Activated naive CD4-positive, alpha-beta T cell treated with anti-CD3 and anti-CD28 coated beads, Interleukin-2, amount 10 ng/mL, durations not matched to agents 7 days and 5 days (primary cell): ENCODE measurements around the gene ADGRB2.

Experiments
- CTCF ChIA-PET: fragments of 350-600 bp; sonication (Branson Sonifier 250); formaldehyde crosslinking; loops from one replicate; lab custom pipeline; 2021; ENCODE audit warnings: antibody characterized with exemption; lab: Charles Lee
- DNase-seq: peaks from one replicate; pipeline ENCODE4 v3.0.0-alpha.2; 2020
- H3K27ac Mint-ChIP-seq: one replicate; pipeline ENCODE4 v1.8.0; 2021; ENCODE audit warnings: mild to moderate bottlenecking, moderate library complexity, mixed read lengths
- H3K27me3 Mint-ChIP-seq: one replicate; pipeline ENCODE4 v1.8.0; 2021; ENCODE audit warnings: mild to moderate bottlenecking, mixed read lengths
- H3K36me3 Mint-ChIP-seq: one replicate; pipeline ENCODE4 v1.8.0; 2021; ENCODE audit warnings: mixed read lengths
- H3K4me1 Mint-ChIP-seq: one replicate; pipeline ENCODE4 v1.8.0; 2021; ENCODE audit warnings: mixed read lengths
- H3K4me3 Mint-ChIP-seq: one replicate; pipeline ENCODE4 v1.8.0; 2021; ENCODE audit warnings: mild to moderate bottlenecking, moderate library complexity, mixed read lengths
- H3K9me3 Mint-ChIP-seq: one replicate; pipeline ENCODE4 v1.8.0; 2021; ENCODE audit warnings: mixed read lengths

Gene ADGRB2

GRCh38 chr1:31791131-31791858 is 27.2 kb upstream of the ADGRB2 start:
- H3K9me3 Mint-ChIP-seq, result no peaks in the 10 kb centered on the region
- no peak overlapping the region for H3K27ac Mint-ChIP-seq
- no peak for DNase-seq
- no peak overlapping the region for H3K4me3 Mint-ChIP-seq
- H3K36me3 Mint-ChIP-seq, result no peaks in the 10 kb centered on the region
- peaks cover 56% of the 10 kb centered on the region for H3K27me3 Mint-ChIP-seq
- H3K4me1 Mint-ChIP-seq, result peaks cover 13% of the 10 kb centered on the region
- CTCF ChIA-PET, result interaction anchor here (1.0 to 4.6 kb wide), 6 partner anchors 23 to 173 kb away, joined by 3 to 48 read pairs (median 4); no protein-coding TSS in a partner anchor

- Mint-ChIP-seq H3K4me3 (no peak overlapping the region), H3K4me1 (peaks cover 13% of the 10 kb centered on the region), H3K27ac (no peak overlapping the region), H3K36me3 (no peaks in the 10 kb centered on the region), H3K9me3 (no peaks in the 10 kb centered on the region), H3K27me3 (peaks cover 50% of the 10 kb centered on the region)
- CTCF ChIA-PET, result interaction anchor here (1.1 to 4.6 kb wide), 7 partner anchors 23 to 226 kb away, joined by 3 to 48 read pairs (median 6); no protein-coding TSS in a partner anchor
- DNase-seq, result no peak
These were observed 26.5 kb upstream of the ADGRB2 start for GRCh38 chr1:31790641-31791091.

GRCh38 chr1:31790140-31790539 is 26.0 kb upstream of the ADGRB2 start:
- Mint-ChIP-seq H3K4me3 (peak overlapping the region; percentile 35), H3K27ac (no peak overlapping the region)

DNA sequence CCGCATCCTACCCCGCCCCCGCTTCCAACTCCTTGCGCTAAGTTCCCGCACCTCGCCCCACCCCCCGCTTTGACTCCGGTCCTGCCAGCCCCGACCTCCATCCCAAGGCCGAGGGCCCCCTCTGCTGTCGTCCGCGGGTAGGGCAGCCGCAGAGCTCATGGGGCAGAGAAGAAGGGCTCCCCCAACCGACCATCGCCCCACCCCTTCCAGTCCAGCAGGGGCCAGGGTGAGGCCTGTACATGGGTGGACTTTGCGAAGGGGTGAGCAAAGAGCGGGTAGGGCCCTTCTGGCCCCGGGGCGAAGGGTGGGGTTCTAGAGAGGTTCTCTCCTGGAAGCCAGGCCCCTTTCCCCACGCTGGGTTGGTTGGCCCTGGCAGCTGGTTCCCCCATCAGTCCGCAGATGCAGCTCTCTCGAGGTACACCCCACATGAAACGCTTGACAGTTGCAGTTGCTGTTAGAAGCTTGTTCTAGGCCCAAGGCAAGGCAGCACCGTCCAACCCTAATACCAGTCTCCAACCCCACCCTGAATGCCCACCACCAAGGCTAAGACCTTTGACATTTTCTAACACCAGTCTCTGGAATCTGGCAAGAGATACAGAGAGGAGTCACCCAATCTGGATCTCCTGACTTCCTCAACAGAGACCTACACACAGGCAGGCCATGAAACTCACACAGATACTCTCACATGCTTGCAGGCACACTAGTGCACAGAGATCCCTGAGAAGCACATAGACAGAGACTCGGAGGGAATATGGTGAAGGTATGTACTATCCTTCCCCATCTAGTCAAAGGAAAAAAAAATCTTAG is 25.3 kb upstream of the ADGRB2 start:
- peak overlapping the region; percentile 83 for H3K4me3 Mint-ChIP-seq
- peaks cover 49% of the 10 kb centered on the region for H3K27me3 Mint-ChIP-seq
- H3K4me1 Mint-ChIP-seq, result peaks cover 13% of the 10 kb centered on the region
- no peak overlapping the region for H3K27ac Mint-ChIP-seq
- H3K36me3 Mint-ChIP-seq, result no peaks in the 10 kb centered on the region
- DNase-seq, result peak; percentile 98
- CTCF ChIA-PET, result interaction anchor here (0.6 to 4.6 kb wide), 36 partner anchors 9 to 616 kb away, joined by 3 to 48 read pairs (median 4); partner anchors contain the start of genes ADGRB2 and COL16A1
- no peaks in the 10 kb centered on the region for H3K9me3 Mint-ChIP-seq

More at GRCh38 chr1:31790140-31790539, 26.0 kb upstream of the ADGRB2 start:
- no peak for DNase-seq
- no peaks in the 10 kb centered on the region for H3K36me3 Mint-ChIP-seq
- H3K27me3 Mint-ChIP-seq, result peaks cover 45% of the 10 kb centered on the region
- CTCF ChIA-PET, result interaction anchor here (0.6 to 4.6 kb wide), 13 partner anchors 13 to 615 kb away, joined by 3 to 48 read pairs (median 6); no protein-coding TSS in a partner anchor
- H3K4me1 Mint-ChIP-seq, result peaks cover 13% of the 10 kb centered on the region
- H3K9me3 Mint-ChIP-seq, result no peaks in the 10 kb centered on the region

GRCh38 chr1:31788825-31789256 is 24.7 kb upstream of the ADGRB2 start:
- H3K4me1 Mint-ChIP-seq, result peaks cover 13% of the 10 kb centered on the region
- H3K27me3 Mint-ChIP-seq, result peaks cover 52% of the 10 kb centered on the region
- no peaks in the 10 kb centered on the region for H3K9me3 Mint-ChIP-seq
- no peaks in the 10 kb centered on the region for H3K36me3 Mint-ChIP-seq
- peak overlapping the region; percentile 83 for H3K4me3 Mint-ChIP-seq
- CTCF ChIA-PET, result interaction anchor here (0.5 to 4.6 kb wide), 37 partner anchors 9 to 274 kb away, joined by 3 to 48 read pairs (median 4); partner anchors contain the start of genes ADGRB2 and COL16A1
- no peak for DNase-seq
- H3K27ac Mint-ChIP-seq, result peak overlapping the region; percentile 75

GRCh38 chr1:31788138-31788824 is 24.1 kb upstream of the ADGRB2 start:
- peaks cover 13% of the 10 kb centered on the region for H3K4me1 Mint-ChIP-seq
- CTCF ChIA-PET, result interaction anchor here (0.5 to 4.6 kb wide), 31 partner anchors 10 to 239 kb away, joined by 3 to 48 read pairs (median 5); partner anchors contain the start of gene COL16A1
- peak; percentile 95 for DNase-seq
- H3K9me3 Mint-ChIP-seq, result no peaks in the 10 kb centered on the region
- peak overlapping the region; percentile 83 for H3K4me3 Mint-ChIP-seq
- H3K27ac Mint-ChIP-seq, result peak overlapping the region; percentile 75
- H3K27me3 Mint-ChIP-seq, result peaks cover 51% of the 10 kb centered on the region
- H3K36me3 Mint-ChIP-seq, result no peaks in the 10 kb centered on the region

- Mint-ChIP-seq H3K27me3 (peaks cover 50% of the 10 kb centered on the region), H3K36me3 (no peaks in the 10 kb centered on the region), H3K9me3 (no peaks in the 10 kb centered on the region), H3K4me3 (peak overlapping the region; percentile 83), H3K4me1 (peaks cover 13% of the 10 kb centered on the region), H3K27ac (peak overlapping the region; percentile 68)
- CTCF ChIA-PET, result interaction anchor here (0.6 to 4.6 kb wide), 7 partner anchors 10 to 223 kb away, joined by 3 to 48 read pairs (median 14); no protein-coding TSS in a partner anchor
- no peak for DNase-seq
These were observed 23.6 kb upstream of the ADGRB2 start for GRCh38 chr1:31787786-31788137.

DNA sequence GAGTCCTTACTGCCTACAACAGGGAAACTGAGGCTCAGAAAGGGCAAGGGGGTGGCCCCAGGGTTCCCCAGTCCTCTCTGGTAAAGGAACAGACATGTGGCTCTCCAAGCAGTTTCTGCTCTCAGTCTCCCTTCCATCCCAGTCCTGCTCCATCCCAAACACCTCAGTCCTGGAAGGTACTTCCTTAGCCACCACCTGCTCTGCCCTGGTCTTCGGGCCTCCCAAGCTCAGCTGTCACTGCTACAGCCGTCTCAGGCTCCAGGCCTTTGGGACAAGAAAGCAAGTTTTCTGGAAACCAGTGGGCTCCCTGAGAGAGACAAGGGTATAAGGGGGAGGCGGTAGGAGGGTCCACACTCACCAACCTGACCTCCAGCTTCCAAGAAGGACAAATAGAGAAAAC is 23.1 kb upstream of the ADGRB2 start:
- no peak for DNase-seq
- peaks cover 49% of the 10 kb centered on the region for H3K27me3 Mint-ChIP-seq
- H3K27ac Mint-ChIP-seq, result no peak overlapping the region
- H3K9me3 Mint-ChIP-seq, result no peaks in the 10 kb centered on the region
- H3K4me3 Mint-ChIP-seq, result no peak overlapping the region
- H3K36me3 Mint-ChIP-seq, result no peaks in the 10 kb centered on the region
- peaks cover 13% of the 10 kb centered on the region for H3K4me1 Mint-ChIP-seq
- CTCF ChIA-PET, result interaction anchor here (0.6 to 4.6 kb wide), 4 partner anchors 42 to 222 kb away, joined by 3 to 48 read pairs (median 16); no protein-coding TSS in a partner anchor

- DNase-seq, result no peak
- H3K9me3 Mint-ChIP-seq, result no peaks in the 10 kb centered on the region
- H3K36me3 Mint-ChIP-seq, result no peaks in the 10 kb centered on the region
- H3K4me3 Mint-ChIP-seq, result no peak overlapping the region
- peaks cover 46% of the 10 kb centered on the region for H3K27me3 Mint-ChIP-seq
- CTCF ChIA-PET, result interaction anchor here (3.6 kb wide), 1 partner anchor 41 kb away, joined by 16 read pairs; no protein-coding TSS in a partner anchor
- no peak overlapping the region for H3K27ac Mint-ChIP-seq
- H3K4me1 Mint-ChIP-seq, result peaks cover 13% of the 10 kb centered on the region
These were observed 22.4 kb upstream of the ADGRB2 start for GRCh38 chr1:31786366-31787060.

DNA sequence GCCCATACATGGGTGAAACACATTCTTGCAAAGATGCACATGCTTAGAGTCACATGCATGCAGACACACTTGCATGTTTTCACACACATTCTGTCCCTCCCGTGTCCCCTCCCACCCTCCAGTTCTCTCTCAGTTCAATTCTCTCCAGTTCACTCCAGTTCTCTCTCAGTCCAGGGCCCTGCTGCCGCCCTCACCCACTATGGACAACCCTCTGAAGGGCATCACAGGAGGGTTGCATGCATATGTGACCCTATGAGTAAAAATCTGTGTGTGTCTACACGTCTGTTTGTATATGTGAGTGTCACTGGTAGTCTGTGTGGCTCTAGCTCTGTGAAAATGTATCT is 21.8 kb upstream of the ADGRB2 start:
- Mint-ChIP-seq H3K27ac (no peak overlapping the region), H3K9me3 (no peaks in the 10 kb centered on the region)
- CTCF ChIA-PET, result no interaction called here

DNA sequence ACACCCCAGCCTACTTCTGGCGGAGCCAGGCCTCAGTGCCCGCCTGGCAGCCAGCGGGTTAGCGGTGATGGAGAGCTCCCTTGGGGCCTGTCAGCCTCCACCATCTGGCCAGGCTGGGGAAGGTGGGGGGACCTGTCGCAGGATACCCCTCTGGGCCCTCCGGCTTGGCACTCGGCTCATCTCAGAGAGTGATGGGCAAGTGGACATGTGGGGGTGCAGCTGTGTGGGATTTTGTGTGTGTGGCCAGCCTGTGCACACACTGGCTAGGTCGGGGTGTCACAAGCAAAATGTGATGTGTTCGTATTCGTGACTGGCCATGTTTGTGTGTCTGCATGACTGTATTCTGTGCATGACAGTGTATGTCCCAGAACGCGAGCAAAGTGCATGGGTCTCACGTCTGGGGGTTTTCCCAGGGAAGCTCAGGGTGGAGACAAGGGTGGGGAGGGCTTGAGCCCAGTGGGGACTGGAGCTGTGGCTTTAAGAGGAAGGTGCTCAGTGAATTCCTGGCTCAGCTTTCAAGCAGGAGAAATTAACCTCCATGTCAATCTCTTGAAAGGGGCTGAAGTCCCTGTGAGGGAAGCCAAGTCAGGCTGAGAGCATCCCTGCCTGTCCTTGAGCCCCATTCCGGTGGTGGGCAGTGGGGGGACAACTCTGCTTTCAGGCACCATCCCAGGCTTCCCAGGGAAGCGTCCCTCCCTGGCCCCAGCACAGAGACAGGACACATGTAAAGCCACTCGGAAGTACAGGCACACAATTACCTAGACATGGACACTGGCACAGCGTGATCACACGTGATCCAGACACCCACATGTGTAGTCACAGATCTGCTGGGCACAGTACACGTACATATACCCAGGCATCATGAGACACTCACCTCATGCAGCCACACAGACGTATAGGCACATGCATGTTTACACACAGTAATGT is 21.1 kb upstream of the ADGRB2 start:
- Mint-ChIP-seq H3K4me1 (peaks cover 13% of the 10 kb centered on the region), H3K36me3 (no peaks in the 10 kb centered on the region), H3K9me3 (no peaks in the 10 kb centered on the region), H3K27ac (no peak overlapping the region), H3K27me3 (peaks cover 43% of the 10 kb centered on the region), H3K4me3 (no peak overlapping the region)
- CTCF ChIA-PET, result interaction anchor here (0.9 kb wide), 1 partner anchor 19 kb away, joined by 3 read pairs; no protein-coding TSS in a partner anchor
- no peak for DNase-seq

More for the DNA sequence above, 21.8 kb upstream of the ADGRB2 start:
- peaks cover 46% of the 10 kb centered on the region for H3K27me3 Mint-ChIP-seq
- no peak for DNase-seq
- H3K36me3 Mint-ChIP-seq, result no peaks in the 10 kb centered on the region
- H3K4me1 Mint-ChIP-seq, result peaks cover 13% of the 10 kb centered on the region
- no peak overlapping the region for H3K4me3 Mint-ChIP-seq

DNA sequence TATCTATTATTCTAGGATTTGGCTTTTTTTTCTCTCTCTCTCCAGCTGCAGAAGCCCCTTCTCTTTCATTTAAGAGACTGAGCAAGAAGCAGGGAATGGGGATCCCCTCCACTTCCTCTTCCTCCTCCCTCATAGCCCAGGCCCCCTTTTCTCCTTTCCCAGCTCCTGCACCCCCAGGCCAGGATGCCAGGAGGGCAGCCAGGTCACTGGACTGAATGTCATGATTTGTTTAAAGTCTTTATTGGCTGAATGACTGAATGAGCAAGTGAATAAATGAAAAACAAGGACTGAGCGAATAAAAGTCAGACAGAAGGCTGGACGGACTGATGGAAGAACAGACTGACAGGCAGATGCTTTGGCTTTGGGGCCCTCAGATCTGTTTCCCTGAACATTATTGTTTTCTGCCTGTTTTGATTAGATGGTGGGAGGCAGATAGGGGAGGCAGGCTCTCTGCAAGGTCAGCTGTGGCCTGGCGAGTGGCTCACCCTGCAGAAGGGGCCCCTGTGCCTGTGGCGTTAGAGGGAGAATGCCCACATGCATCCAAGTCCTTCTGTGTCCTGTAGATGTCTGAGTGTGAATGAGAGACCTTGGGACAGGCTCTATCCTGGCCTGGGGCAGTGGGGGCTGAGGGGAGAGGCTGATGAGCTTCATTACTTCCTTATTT is 20.3 kb upstream of the ADGRB2 start:
- H3K36me3 Mint-ChIP-seq, result no peaks in the 10 kb centered on the region
- H3K4me3 Mint-ChIP-seq, result no peak overlapping the region
- peaks cover 42% of the 10 kb centered on the region for H3K27me3 Mint-ChIP-seq
- H3K27ac Mint-ChIP-seq, result no peak overlapping the region
- H3K4me1 Mint-ChIP-seq, result peaks cover 11% of the 10 kb centered on the region
- CTCF ChIA-PET, result interaction anchor here (0.9 kb wide), 1 partner anchor 18 kb away, joined by 3 read pairs; no protein-coding TSS in a partner anchor
- DNase-seq, result no peak
- no peaks in the 10 kb centered on the region for H3K9me3 Mint-ChIP-seq
